ENCODE measurements around the gene KLF16. TPM values are rescaled to one million over a fixed set of nuclear protein-coding genes. Genes with fewer than 3 reads are reported as not detected.

KLF16 gene
- polyA plus RNA-seq, 3 donors, result 0.51 to 23.3 (median 0.67) TPM

- Mint-ChIP-seq H3K9me3 (no peaks in the 10 kb centered on the region), H3K4me3 (peak overlapping the region; percentile 80 to 81), H3K36me3 (peaks cover 0 to 5% of the 10 kb centered on the region in 2 donors), H3K27me3 (ENCODE audit: low read depth in 3 of 3) (peaks cover 0 to 4% (median 2%) of the 10 kb centered on the region in 3 donors), H3K4me1 (peaks cover 39% of the 10 kb centered on the region), H3K27ac (peak overlapping the region; percentile 54 to 95 (median 92))
- WGBS (ENCODE audit: insufficient coverage), result under 1% methylated on average over 96 of the region's 115 CpGs
- Histone ChIP-seq H3K4me1 (ENCODE audit: control insufficient read depth in 1 of 2, insufficient read depth in 2 of 2, low read length in 2 of 2) (peaks cover 45 to 47% of the 10 kb centered on the region in 2 donors), H3K27me3 (ENCODE audit: control insufficient read depth in 2 of 2, insufficient read depth in 2 of 2, low read length in 2 of 2) (no peaks in the 10 kb centered on the region), H3K36me3 (replicated peaks in 1 of 2; ENCODE audit: control insufficient read depth in 1 of 2, insufficient read depth in 2 of 2, low read length in 2 of 2) (no peaks in the 10 kb centered on the region), H3K27ac (ENCODE audit: low read depth in 1 of 2, low read length in 2 of 2) (peak overlapping the region; percentile 92 to 97), H3K4me3 (replicated peaks in 1 of 3; ENCODE audit: low read depth in 2 of 3, low read length in 3 of 3) (peak overlapping the region; percentile 67 to 93 (median 93)), H2AFZ (ENCODE audit: insufficient read depth, low read depth, low read length, poor library complexity, severe bottlenecking) (peak overlapping the region; percentile 88), H3K79me2 (ENCODE audit: insufficient read depth, low read length) (peaks cover 45% of the 10 kb centered on the region), H3K9ac (ENCODE audit: insufficient read depth, low read length, poor library complexity, severe bottlenecking) (peak overlapping the region; percentile 88), H3K4me2 (replicated peaks; ENCODE audit: extremely low read depth, low read length, poor library complexity, severe bottlenecking) (peak overlapping the region; percentile 95), H4K20me1 (ENCODE audit: insufficient read depth, low read length) (peaks cover 38% of the 10 kb centered on the region), H3K9me3 (replicated peaks in 1 of 2; ENCODE audit: control insufficient read depth in 1 of 2, insufficient read depth in 1 of 2, low read length in 2 of 2) (no peaks in the 10 kb centered on the region)
- no peak for TF ChIP-seq CTCF (IDR thresholded peaks at IDR 0.05)
- peak; percentile 84 to 92 (median 90) for DNase-seq
- intact Hi-C loops (cut with micrococcal nuclease), result loop anchor here in 1 of 2 donors (2.0 to 5.0 kb wide), 2 partner anchors 33 to 231 kb away; no protein-coding TSS in a partner anchor
Observed at GRCh38 chr19:1863638-1864479, 480 bp upstream of the KLF16 start.

DNA sequence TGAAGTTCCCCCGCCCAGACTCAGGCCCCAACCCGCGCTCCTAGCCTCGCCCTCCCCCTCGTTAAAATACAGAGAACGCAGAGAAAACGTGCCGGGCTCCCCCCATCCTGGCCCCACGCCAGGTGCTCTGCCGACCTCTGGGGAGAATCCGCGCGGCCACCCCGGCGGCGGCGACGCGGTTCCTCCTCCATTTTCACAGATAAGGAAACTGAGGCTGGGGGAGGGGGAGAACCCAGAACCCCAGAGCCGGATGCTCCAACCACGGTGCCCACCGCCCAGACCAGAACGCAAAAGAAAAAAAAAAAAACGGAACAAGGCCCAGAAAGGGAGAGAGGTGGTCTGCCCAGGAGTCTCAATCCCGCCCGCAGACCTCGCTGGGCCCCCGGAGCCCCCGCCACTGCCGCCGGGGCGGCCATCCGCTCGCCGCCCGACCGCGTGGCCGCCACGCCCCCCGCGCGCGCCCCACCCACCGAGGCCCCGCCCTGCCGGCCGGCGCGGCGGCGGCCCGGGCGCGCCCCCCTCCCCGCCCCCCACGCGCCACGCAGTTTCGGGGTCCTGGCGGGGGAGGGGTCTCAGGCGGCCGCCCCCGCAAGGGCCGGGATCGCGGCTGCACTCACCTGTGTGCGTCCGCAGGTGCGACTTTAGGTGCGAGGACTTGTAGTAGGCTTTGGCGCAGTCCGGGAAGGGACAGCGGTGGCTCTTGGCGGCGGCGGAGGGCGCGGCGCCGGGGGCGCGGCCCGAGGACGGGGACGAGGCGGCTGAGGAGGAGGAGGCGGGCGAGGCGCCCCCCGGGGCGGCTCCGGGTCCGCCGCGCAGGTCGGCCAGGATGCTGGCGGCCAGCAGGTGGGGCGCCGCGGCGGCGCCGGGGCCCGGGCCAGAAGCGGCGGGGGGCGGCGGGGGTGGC, 703 bp downstream of the KLF16 start:
- peak overlapping the region in 1 of 2 donors; percentile 65 for H3K27ac ChIP-seq (ENCODE audit: low read depth in 1 of 2, low read length in 2 of 2)
- H3K36me3 ChIP-seq (replicated peaks in 1 of 2; ENCODE audit: control insufficient read depth in 1 of 2, insufficient read depth in 2 of 2, low read length in 2 of 2), result no peaks in the 10 kb centered on the region
- peak overlapping the region; percentile 92 for H3K4me2 ChIP-seq (replicated peaks; ENCODE audit: extremely low read depth, low read length, poor library complexity, severe bottlenecking)
- no peak for TF ChIP-seq CTCF (IDR thresholded peaks at IDR 0.05)
- H3K27me3 Mint-ChIP-seq (ENCODE audit: low read depth in 3 of 3), result peaks cover 0 to 4% (median 2%) of the 10 kb centered on the region in 3 donors
- H3K9me3 ChIP-seq (replicated peaks in 1 of 2; ENCODE audit: control insufficient read depth in 1 of 2, insufficient read depth in 1 of 2, low read length in 2 of 2), result no peaks in the 10 kb centered on the region
- H3K36me3 Mint-ChIP-seq, result peaks cover 0 to 3% of the 10 kb centered on the region in 2 donors
- under 1% methylated on average over 63 of the region's 109 CpGs for WGBS (ENCODE audit: insufficient coverage)
- peak overlapping the region; percentile 68 to 93 (median 88) for H3K27ac Mint-ChIP-seq
- H3K9ac ChIP-seq (ENCODE audit: insufficient read depth, low read length, poor library complexity, severe bottlenecking), result peak overlapping the region; percentile 59
- intact Hi-C loops (cut with micrococcal nuclease), result loop anchor here in 1 of 2 donors (2.0 to 5.0 kb wide), 2 partner anchors 35 to 232 kb away; no protein-coding TSS in a partner anchor
- peak overlapping the region; percentile 92 to 93 for H3K4me3 Mint-ChIP-seq
- DNase-seq, result peak in 2 of 3 donors; percentile 9 to 47
- H3K9me3 Mint-ChIP-seq, result no peaks in the 10 kb centered on the region
- peaks cover 56% of the 10 kb centered on the region for H3K79me2 ChIP-seq (ENCODE audit: insufficient read depth, low read length)
- H2AFZ ChIP-seq (ENCODE audit: insufficient read depth, low read depth, low read length, poor library complexity, severe bottlenecking), result no peak overlapping the region
- peaks cover 50% of the 10 kb centered on the region for H3K4me1 Mint-ChIP-seq
- H4K20me1 ChIP-seq (ENCODE audit: insufficient read depth, low read length), result peaks cover 50% of the 10 kb centered on the region
- peak overlapping the region; percentile 83 to 96 (median 94) for H3K4me3 ChIP-seq (replicated peaks in 1 of 3; ENCODE audit: low read depth in 2 of 3, low read length in 3 of 3)
- peaks cover 57 to 59% of the 10 kb centered on the region in 2 donors for H3K4me1 ChIP-seq (ENCODE audit: control insufficient read depth in 1 of 2, insufficient read depth in 2 of 2, low read length in 2 of 2)
- H3K27me3 ChIP-seq (ENCODE audit: control insufficient read depth in 2 of 2, insufficient read depth in 2 of 2, low read length in 2 of 2), result no peaks in the 10 kb centered on the region
